WTC11 (cell line): ENCODE data around the gene PKMYT1. TPM values are rescaled to one million over a fixed set of nuclear protein-coding genes. Genes with fewer than 3 reads are reported as not detected.

Experiments used
- ATAC-seq: fragments of 200-7000 bp; cut with Tn5 transposase; 2 replicates; pipeline ENCODE4 v1.10.0; 2021; ENCODE audit warnings: mild to moderate bottlenecking, moderate library complexity
- CTCF ChIA-PET: fragments of 300-600 bp; sonication (Branson Sonifier 250); formaldehyde crosslinking; loops from one replicate; lab custom pipeline; 2021; ENCODE audit warnings: antibody characterized with exemption; lab: Charles Lee
- POLR2A ChIA-PET: fragments of 350-600 bp; sonication (Branson Sonifier 250); formaldehyde crosslinking; loops from one replicate; lab custom pipeline; 2021; ENCODE audit warnings: antibody characterized with exemption; lab: Charles Lee
- DNase-seq: peaks from one replicate; pipeline ENCODE4 v3.0.0; 2021; ENCODE audit warnings: low spot score
- H3K27ac Mint-ChIP-seq: 2 replicates; pipeline ENCODE4 v1.8.0; 2021; ENCODE audit warnings: mixed read lengths
- H3K27me3 Mint-ChIP-seq: 2 replicates; pipeline ENCODE4 v1.8.0; 2021; ENCODE audit warnings: low read depth, mild to moderate bottlenecking, moderate library complexity, mixed read lengths
- H3K36me3 Mint-ChIP-seq: 2 replicates; pipeline ENCODE4 v1.8.0; 2021; ENCODE audit warnings: mixed read lengths
- H3K4me1 Mint-ChIP-seq: 2 replicates; pipeline ENCODE4 v1.8.0; 2022; ENCODE audit warnings: mixed read lengths
- H3K4me3 Mint-ChIP-seq: 2 replicates; pipeline ENCODE4 v1.8.0; 2021; ENCODE audit warnings: mild to moderate bottlenecking, moderate library complexity, mixed read lengths
- H3K9me3 Mint-ChIP-seq: 2 replicates; pipeline ENCODE4 v1.8.0; 2021; ENCODE audit warnings: mixed read lengths
- ATF1 ChIP-seq: sonication (generic); formaldehyde crosslinking; IDR thresholded peaks from 2 replicates; pipeline ENCODE4 v1.8.1; 2023; ENCODE audit warnings: mild to moderate bottlenecking, moderate library complexity, missing genetic modification reagents
- E2F5 ChIP-seq: sonication (generic); formaldehyde crosslinking; IDR thresholded peaks from 2 replicates; pipeline ENCODE4 v1.8.1; 2022; ENCODE audit warnings: mild to moderate bottlenecking, moderate library complexity, missing genetic modification reagents
- EMX1 ChIP-seq: fragments of 250-450 bp; sonication (Bioruptor Pico); IDR thresholded peaks from 2 replicates; pipeline ENCODE4 v1.8.0; 2021; ENCODE audit warnings: mild to moderate bottlenecking
- FOXK1 ChIP-seq: sonication (generic); formaldehyde crosslinking; IDR thresholded peaks from 2 replicates; pipeline ENCODE4 v1.8.0; 2022; ENCODE audit warnings: mild to moderate bottlenecking, moderate library complexity, missing genetic modification reagents
- OVOL2 ChIP-seq: fragments of 250-450 bp; sonication (Bioruptor Pico); IDR thresholded peaks from 2 replicates; pipeline ENCODE4 v1.9.0; 2021; ENCODE audit warnings: mild to moderate bottlenecking, borderline replicate concordance
- TEAD1 ChIP-seq: sonication (generic); formaldehyde crosslinking; IDR thresholded peaks from 2 replicates; pipeline ENCODE4 v1.8.0; 2022; ENCODE audit warnings: mild to moderate bottlenecking, missing genetic modification reagents
- TP53 ChIP-seq: sonication (generic); formaldehyde crosslinking; IDR thresholded peaks from 2 replicates; pipeline ENCODE4 v1.8.1; 2023; ENCODE audit warnings: mild to moderate bottlenecking, missing genetic modification reagents
- ZNF263 ChIP-seq: sonication (generic); formaldehyde crosslinking; IDR thresholded peaks from 2 replicates; pipeline ENCODE4 v1.8.1; 2022; ENCODE audit warnings: low read depth, mild to moderate bottlenecking, moderate library complexity, missing genetic modification reagents
- ZNF416 ChIP-seq: fragments of 250-450 bp; sonication (Bioruptor Pico); IDR thresholded peaks from 2 replicates; pipeline ENCODE4 v1.9.0; 2021; ENCODE audit warnings: mild to moderate bottlenecking, inconsistent platforms
- ZNF671 ChIP-seq: fragments of 250-450 bp; sonication (Bioruptor Pico); IDR thresholded peaks from 2 replicates; pipeline ENCODE4 v1.8.0; 2021; ENCODE audit warnings: mild to moderate bottlenecking
- total RNA-seq: library from RNA; stranded (reverse); gene quantifications from 3 replicates; pipeline ENCODE4 v1.2.3, GENCODE V29; 2021
- TF ChIP-seq, protein P1 (sequence below): fragments of 250-450 bp; sonication (Bioruptor Pico); IDR thresholded peaks from 2 replicates; pipeline ENCODE4 v1.9.0; 2021; ENCODE audit warnings: mild to moderate bottlenecking, borderline replicate concordance
- TF ChIP-seq, protein P2 (sequence below): sonication (generic); formaldehyde crosslinking; IDR thresholded peaks from 2 replicates; pipeline ENCODE4 v1.8.0; 2023; ENCODE audit warnings: missing genetic modification reagents
- TF ChIP-seq, protein P3 (sequence below): sonication (generic); formaldehyde crosslinking; IDR thresholded peaks from 2 replicates; pipeline ENCODE4 v1.8.1; 2023; ENCODE audit warnings: mild to moderate bottlenecking, missing genetic modification reagents, borderline replicate concordance
- TF ChIP-seq, protein P4 (sequence below): fragments of 250-450 bp; sonication (Bioruptor Pico); IDR thresholded peaks from 2 replicates; pipeline ENCODE4 v1.9.0; 2021; ENCODE audit warnings: mild to moderate bottlenecking

Gene PKMYT1
- total RNA-seq, 1 experiment from 2014 or later = 120 TPM

DNA sequence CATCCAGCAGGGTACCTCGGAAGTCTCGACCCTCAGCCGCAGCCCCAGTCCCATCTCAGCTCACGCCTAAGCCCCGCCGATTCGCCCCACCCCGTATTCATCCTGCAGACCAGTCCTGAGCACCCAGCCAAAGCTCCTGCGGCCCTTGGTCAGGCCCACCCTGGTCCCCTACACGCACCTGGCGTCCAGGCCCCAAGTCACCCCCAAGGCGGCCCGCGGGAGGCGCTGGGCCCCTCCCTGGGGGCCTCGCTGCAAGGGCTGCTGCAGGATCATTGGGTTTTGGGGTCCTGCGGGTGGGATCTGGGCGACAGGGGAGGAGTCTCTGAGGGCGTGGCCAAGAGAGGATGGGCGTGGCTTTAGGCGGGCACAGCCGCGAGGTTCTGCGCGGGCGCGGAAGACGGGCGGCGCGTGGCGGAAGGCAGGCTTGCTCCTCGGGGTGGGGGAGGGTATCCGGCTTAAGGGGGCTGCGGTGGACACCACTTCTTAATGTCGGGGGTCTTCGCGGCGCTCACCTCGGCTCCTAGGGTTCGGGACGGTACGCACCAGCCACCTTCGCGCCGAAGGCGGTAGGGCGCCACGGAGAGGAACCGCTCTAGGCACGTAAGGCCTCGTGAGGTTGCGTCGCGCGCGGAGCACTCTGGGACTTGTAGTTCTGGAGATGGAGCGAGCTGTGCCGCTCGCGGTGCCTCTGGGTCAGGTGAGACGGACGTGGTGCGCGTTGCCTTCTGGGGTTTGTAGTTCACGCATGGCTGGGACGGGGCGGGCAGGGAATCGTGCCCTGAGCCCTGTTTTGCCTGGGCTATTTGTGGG, 43.6 kb upstream of the PKMYT1 start, which contains the start of the genes HCFC1R1 and THOC6 (continued):
- TF ChIP-seq, protein P1, sequence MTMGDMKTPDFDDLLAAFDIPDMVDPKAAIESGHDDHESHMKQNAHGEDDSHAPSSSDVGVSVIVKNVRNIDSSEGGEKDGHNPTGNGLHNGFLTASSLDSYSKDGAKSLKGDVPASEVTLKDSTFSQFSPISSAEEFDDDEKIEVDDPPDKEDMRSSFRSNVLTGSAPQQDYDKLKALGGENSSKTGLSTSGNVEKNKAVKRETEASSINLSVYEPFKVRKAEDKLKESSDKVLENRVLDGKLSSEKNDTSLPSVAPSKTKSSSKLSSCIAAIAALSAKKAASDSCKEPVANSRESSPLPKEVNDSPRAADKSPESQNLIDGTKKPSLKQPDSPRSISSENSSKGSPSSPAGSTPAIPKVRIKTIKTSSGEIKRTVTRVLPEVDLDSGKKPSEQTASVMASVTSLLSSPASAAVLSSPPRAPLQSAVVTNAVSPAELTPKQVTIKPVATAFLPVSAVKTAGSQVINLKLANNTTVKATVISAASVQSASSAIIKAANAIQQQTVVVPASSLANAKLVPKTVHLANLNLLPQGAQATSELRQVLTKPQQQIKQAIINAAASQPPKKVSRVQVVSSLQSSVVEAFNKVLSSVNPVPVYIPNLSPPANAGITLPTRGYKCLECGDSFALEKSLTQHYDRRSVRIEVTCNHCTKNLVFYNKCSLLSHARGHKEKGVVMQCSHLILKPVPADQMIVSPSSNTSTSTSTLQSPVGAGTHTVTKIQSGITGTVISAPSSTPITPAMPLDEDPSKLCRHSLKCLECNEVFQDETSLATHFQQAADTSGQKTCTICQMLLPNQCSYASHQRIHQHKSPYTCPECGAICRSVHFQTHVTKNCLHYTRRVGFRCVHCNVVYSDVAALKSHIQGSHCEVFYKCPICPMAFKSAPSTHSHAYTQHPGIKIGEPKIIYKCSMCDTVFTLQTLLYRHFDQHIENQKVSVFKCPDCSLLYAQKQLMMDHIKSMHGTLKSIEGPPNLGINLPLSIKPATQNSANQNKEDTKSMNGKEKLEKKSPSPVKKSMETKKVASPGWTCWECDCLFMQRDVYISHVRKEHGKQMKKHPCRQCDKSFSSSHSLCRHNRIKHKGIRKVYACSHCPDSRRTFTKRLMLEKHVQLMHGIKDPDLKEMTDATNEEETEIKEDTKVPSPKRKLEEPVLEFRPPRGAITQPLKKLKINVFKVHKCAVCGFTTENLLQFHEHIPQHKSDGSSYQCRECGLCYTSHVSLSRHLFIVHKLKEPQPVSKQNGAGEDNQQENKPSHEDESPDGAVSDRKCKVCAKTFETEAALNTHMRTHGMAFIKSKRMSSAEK (CRISPR knock-in tag) = no peak; the same call in 1 of the 2 replicates
- peak; percentile 39; the same call in 1 of the 2 replicates for TF ChIP-seq FOXK1 (CRISPR knock-in tag)
- TF ChIP-seq, protein P2, sequence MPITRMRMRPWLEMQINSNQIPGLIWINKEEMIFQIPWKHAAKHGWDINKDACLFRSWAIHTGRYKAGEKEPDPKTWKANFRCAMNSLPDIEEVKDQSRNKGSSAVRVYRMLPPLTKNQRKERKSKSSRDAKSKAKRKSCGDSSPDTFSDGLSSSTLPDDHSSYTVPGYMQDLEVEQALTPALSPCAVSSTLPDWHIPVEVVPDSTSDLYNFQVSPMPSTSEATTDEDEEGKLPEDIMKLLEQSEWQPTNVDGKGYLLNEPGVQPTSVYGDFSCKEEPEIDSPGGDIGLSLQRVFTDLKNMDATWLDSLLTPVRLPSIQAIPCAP (CRISPR knock-in tag) = 0 out of 2 replicates have a peak, but pooled peaks have one; percentile 20
- TF ChIP-seq, protein P3, sequence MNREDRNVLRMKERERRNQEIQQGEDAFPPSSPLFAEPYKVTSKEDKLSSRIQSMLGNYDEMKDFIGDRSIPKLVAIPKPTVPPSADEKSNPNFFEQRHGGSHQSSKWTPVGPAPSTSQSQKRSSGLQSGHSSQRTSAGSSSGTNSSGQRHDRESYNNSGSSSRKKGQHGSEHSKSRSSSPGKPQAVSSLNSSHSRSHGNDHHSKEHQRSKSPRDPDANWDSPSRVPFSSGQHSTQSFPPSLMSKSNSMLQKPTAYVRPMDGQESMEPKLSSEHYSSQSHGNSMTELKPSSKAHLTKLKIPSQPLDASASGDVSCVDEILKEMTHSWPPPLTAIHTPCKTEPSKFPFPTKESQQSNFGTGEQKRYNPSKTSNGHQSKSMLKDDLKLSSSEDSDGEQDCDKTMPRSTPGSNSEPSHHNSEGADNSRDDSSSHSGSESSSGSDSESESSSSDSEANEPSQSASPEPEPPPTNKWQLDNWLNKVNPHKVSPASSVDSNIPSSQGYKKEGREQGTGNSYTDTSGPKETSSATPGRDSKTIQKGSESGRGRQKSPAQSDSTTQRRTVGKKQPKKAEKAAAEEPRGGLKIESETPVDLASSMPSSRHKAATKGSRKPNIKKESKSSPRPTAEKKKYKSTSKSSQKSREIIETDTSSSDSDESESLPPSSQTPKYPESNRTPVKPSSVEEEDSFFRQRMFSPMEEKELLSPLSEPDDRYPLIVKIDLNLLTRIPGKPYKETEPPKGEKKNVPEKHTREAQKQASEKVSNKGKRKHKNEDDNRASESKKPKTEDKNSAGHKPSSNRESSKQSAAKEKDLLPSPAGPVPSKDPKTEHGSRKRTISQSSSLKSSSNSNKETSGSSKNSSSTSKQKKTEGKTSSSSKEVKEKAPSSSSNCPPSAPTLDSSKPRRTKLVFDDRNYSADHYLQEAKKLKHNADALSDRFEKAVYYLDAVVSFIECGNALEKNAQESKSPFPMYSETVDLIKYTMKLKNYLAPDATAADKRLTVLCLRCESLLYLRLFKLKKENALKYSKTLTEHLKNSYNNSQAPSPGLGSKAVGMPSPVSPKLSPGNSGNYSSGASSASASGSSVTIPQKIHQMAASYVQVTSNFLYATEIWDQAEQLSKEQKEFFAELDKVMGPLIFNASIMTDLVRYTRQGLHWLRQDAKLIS (CRISPR knock-in tag) = no peak
- TF ChIP-seq E2F5 (CRISPR knock-in tag) = peak; percentile 44; the same call in 1 of the 2 replicates

GRCh38 chr16:3023415-3023668, 43.1 kb upstream of the PKMYT1 start:
- CTCF ChIA-PET = interaction anchor here (0.7 to 8.6 kb wide), 10 partner anchors 8 to 127 kb away, joined by 3 to 360 read pairs (median 6); partner anchors contain the start of genes CLDN9 and FLYWCH1
- ATAC-seq = no peak
- DNase-seq = no peak
- H3K9me3 Mint-ChIP-seq = no peaks in the 10 kb centered on the region
- peaks cover 2% of the 10 kb centered on the region; the same call in 1 of the 2 replicates for H3K27me3 Mint-ChIP-seq
- peaks cover 40% of the 10 kb centered on the region for H3K4me1 Mint-ChIP-seq
- peak overlapping the region; percentile 99 for H3K27ac Mint-ChIP-seq
- POLR2A ChIA-PET = interaction anchor here (0.6 to 17.1 kb wide), 6 partner anchors 9 to 1230 kb away, joined by 3 to 502 read pairs (median 4); partner anchors contain the start of genes CLDN9 and ZSCAN10
- H3K36me3 Mint-ChIP-seq = peaks cover 18% of the 10 kb centered on the region
- peak overlapping the region; percentile 86 for H3K4me3 Mint-ChIP-seq
- TF ChIP-seq, protein P2 (CRISPR knock-in tag) = no peak
- TF ChIP-seq ZNF416 (0 out of 2 replicates have a peak, but pooled peaks have one; percentile 51), OVOL2 (CRISPR knock-in tag) (no peak), ZNF263 (CRISPR knock-in tag) (0 out of 2 replicates have a peak, but pooled peaks have one; percentile 44), TEAD1 (CRISPR knock-in tag) (no peak), TP53 (CRISPR knock-in tag) (0 out of 2 replicates have a peak, but pooled peaks have one; percentile 23), ZNF671 (CRISPR knock-in tag) (peak; percentile 74; the same call in 1 of the 2 replicates), ATF1 (CRISPR knock-in tag) (no peak), EMX1 (CRISPR knock-in tag) (peak; percentile 22; the same call in 1 of the 2 replicates)
- TF ChIP-seq, protein P4, sequence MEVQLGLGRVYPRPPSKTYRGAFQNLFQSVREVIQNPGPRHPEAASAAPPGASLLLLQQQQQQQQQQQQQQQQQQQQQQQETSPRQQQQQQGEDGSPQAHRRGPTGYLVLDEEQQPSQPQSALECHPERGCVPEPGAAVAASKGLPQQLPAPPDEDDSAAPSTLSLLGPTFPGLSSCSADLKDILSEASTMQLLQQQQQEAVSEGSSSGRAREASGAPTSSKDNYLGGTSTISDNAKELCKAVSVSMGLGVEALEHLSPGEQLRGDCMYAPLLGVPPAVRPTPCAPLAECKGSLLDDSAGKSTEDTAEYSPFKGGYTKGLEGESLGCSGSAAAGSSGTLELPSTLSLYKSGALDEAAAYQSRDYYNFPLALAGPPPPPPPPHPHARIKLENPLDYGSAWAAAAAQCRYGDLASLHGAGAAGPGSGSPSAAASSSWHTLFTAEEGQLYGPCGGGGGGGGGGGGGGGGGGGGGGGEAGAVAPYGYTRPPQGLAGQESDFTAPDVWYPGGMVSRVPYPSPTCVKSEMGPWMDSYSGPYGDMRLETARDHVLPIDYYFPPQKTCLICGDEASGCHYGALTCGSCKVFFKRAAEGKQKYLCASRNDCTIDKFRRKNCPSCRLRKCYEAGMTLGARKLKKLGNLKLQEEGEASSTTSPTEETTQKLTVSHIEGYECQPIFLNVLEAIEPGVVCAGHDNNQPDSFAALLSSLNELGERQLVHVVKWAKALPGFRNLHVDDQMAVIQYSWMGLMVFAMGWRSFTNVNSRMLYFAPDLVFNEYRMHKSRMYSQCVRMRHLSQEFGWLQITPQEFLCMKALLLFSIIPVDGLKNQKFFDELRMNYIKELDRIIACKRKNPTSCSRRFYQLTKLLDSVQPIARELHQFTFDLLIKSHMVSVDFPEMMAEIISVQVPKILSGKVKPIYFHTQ (CRISPR knock-in tag) = 0 out of 2 replicates have a peak, but pooled peaks have one; percentile 11
